CD4-positive, alpha-beta memory T cell (primary cell): ENCODE measurements around the gene ACP7. TPM values are rescaled to one million over a fixed set of nuclear protein-coding genes. Genes with fewer than 3 reads are reported as not detected.
A peak's percentile ranks its signal among the peaks of the same experiment; 100 is the strongest.
"Not testable (repeated sequence)": the region's sequence is repeated elsewhere in the genome, so short reads cannot be mapped to it uniquely, and the experiment has no call there.

Experiments used
- CTCF ChIA-PET: fragments of 350-600 bp; sonication (Branson Sonifier 250); formaldehyde crosslinking; loops from one replicate; lab custom pipeline; 2021; ENCODE audit warnings: inconsistent platforms; ENCODE audit not compliant: partially characterized antibody; lab: Charles Lee
- POLR2A ChIA-PET: fragments of 350-600 bp; sonication (Branson Sonifier 250); formaldehyde crosslinking; loops from one replicate; lab custom pipeline; 2021; ENCODE audit not compliant: partially characterized antibody; lab: Charles Lee
- DNase-seq, 5 donors: peaks; one replicate each; pipeline versions ENCODE4 v3.0.0 to v3.0.0-alpha.2; 2020 to 2022; ENCODE audit warnings: mixed read lengths in 1 of 5
- H3K27ac ChIP-seq: one replicate; pipeline ENCODE4 v1.7.0; 2013; ENCODE audit warnings: low read depth, low read length
- H3K27me3 ChIP-seq: 2 replicates; pipeline ENCODE4 v1.7.0; 2013; ENCODE audit warnings: mild to moderate bottlenecking, low read length, moderate library complexity; ENCODE audit not compliant: insufficient read depth
- H3K36me3 ChIP-seq: 2 replicates; pipeline ENCODE4 v1.7.0; 2013; ENCODE audit warnings: mild to moderate bottlenecking, low read length, moderate library complexity; ENCODE audit not compliant: insufficient read depth
- H3K4me1 ChIP-seq: 2 replicates; pipeline ENCODE4 v1.7.0; 2013; ENCODE audit warnings: mild to moderate bottlenecking, low read length, moderate library complexity; ENCODE audit not compliant: insufficient read depth
- H3K4me3 ChIP-seq, 2 donors: one replicate each; pipeline ENCODE4 v1.7.0; 2013; ENCODE audit warnings: low read length in 2 of 2, mild to moderate bottlenecking in 1 of 2
- H3K9me3 ChIP-seq, 2 donors: one replicate each; pipeline ENCODE4 v1.7.0; 2013; ENCODE audit warnings: low read length in 2 of 2, control low read depth in 1 of 2; ENCODE audit not compliant: control insufficient read depth in 1 of 2
- H3K27ac Mint-ChIP-seq, 7 donors: one replicate each; pipeline ENCODE4 v1.8.0; 2020 to 2021; ENCODE audit warnings: mixed read lengths in 7 of 7, mild to moderate bottlenecking in 6 of 7, inconsistent platforms in 3 of 7, moderate library complexity in 3 of 7
- H3K27me3 Mint-ChIP-seq, 2 donors: one replicate each; pipeline ENCODE4 v1.8.0; 2020 to 2021; ENCODE audit warnings: mixed read lengths in 2 of 2
- H3K36me3 Mint-ChIP-seq, 2 donors: one replicate each; pipeline ENCODE4 v1.8.0; 2020 to 2021; ENCODE audit warnings: mixed read lengths in 2 of 2, inconsistent platforms in 1 of 2, mild to moderate bottlenecking in 1 of 2
- H3K4me1 Mint-ChIP-seq, 4 donors: one replicate each; pipeline ENCODE4 v1.8.0; 2020 to 2021; ENCODE audit warnings: mixed read lengths in 4 of 4, mild to moderate bottlenecking in 1 of 4
- H3K4me3 Mint-ChIP-seq, 8 donors: one replicate each; pipeline ENCODE4 v1.8.0; 2020 to 2021; ENCODE audit warnings: mixed read lengths in 8 of 8, mild to moderate bottlenecking in 7 of 8, moderate library complexity in 6 of 8, inconsistent platforms in 3 of 8
- H3K9me3 Mint-ChIP-seq, 8 donors: one replicate each; pipeline ENCODE4 v1.8.0; 2020 to 2021; ENCODE audit warnings: mixed read lengths in 8 of 8, mild to moderate bottlenecking in 5 of 8, inconsistent platforms in 3 of 8, moderate library complexity in 1 of 8
- intact Hi-C: fragments of 100-400 bp; cut with micrococcal nuclease; formaldehyde crosslinking; loops from one replicate; pipeline ENCODE4 v1.15.1; 2023
- polyA plus RNA-seq, 2 donors: library from polyadenylated mRNA; unstranded; fragments of 300-500 nt; fragmentation: Illumina TruSeq; gene quantifications; one replicate each; pipeline ENCODE4 v1.2.3, GENCODE V29; 2021
- total RNA-seq, 2 experiments: library from RNA; stranded (reverse); gene quantifications; one replicate each; pipeline ENCODE4 v1.2.3, GENCODE V29; 2021

Gene ACP7
- total and polyA plus RNA-seq, 4 experiments from 2014 or later: 0.14 TPM; not detected in 3

DNA sequence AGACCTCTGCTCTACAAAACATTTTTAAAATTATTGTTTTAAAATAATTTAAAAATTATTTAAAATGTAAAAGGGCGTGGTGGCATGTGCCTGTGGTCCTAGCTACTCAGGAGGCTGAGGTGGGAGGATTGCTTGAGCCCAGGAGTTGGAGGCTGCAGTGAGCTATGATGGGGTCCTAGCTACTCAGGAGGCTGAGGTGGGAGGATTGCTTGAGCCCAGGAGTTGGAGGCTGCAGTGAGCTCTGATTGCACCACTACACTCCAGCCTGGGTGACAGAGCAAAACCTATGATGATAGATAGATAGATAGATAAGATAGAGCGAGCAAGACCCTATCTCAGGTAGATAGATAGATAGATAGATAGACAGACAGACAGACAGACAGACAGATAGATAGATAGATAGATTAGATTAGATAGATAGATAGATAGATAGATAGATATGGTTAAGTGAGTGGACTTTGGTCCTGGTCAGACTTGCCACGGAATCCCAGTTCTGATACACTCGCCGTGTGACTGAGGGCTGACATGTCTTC lies 59.7 kb downstream of the ACP7 start:
- H3K4me1 Mint-ChIP-seq: peaks cover 8 to 33% (median 19%) of the 10 kb centered on the region in 4 donors
- DNase-seq, H3K36me3 ChIP-seq, H3K27me3 ChIP-seq, H3K4me1 ChIP-seq, CTCF ChIA-PET, H3K27me3 Mint-ChIP-seq, H3K36me3 Mint-ChIP-seq, intact Hi-C loops, H3K27ac ChIP-seq, H3K9me3 ChIP-seq, H3K9me3 Mint-ChIP-seq, H3K4me3 Mint-ChIP-seq, H3K27ac Mint-ChIP-seq, H3K4me3 ChIP-seq: not testable (repeated sequence)
- POLR2A ChIA-PET: interaction anchor here (1.1 kb wide), 1 partner anchor 11 kb away, joined by 3 read pairs; no protein-coding TSS in a partner anchor

DNA sequence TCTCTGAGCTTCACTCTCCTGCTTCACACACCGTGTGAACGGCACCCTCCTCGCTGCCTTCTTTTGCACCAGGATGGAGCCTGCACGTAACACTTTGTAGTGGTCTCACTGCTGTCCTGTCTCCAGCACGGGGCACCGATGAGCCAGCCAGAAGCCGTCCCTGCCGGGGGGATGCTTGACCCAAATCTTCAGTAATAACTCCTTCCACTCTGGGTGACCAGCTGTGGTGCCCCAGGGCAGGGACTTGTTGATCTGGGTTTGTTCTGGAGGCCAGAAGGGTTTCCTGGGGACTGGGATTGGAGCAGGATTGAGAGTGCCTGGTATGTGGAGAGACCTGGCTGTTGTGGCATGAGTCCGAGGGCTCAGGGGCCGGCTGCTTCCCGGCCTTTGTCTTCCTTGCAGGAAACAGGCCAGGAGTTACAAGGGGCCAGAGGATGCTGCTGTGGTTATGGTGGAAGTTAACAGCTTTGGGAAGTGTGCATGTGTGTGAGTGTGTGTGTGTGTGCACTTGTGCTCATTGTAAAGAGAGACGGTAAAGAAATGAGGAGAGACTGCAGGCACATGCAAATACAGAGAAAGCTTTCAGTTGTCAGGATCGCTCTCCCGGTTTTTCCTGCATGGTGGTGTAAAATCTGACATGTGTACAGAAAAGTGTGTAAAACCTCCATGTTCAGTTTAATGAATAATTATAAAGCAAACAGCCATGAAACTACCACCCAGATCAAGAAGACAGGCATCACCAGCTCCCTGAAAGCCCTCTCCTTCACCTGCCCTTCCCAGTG lies 60.3 kb downstream of the ACP7 start:
- Histone ChIP-seq H3K4me3 (no peak overlapping the region), H3K4me1 (no peaks in the 10 kb centered on the region), H3K9me3 (no peaks in the 10 kb centered on the region), H3K27me3 (no peaks in the 10 kb centered on the region), H3K36me3 (no peaks in the 10 kb centered on the region), H3K27ac (no peak overlapping the region)
- POLR2A ChIA-PET: interaction anchor here (1.1 kb wide), 1 partner anchor 12 kb away, joined by 3 read pairs; no protein-coding TSS in a partner anchor
- intact Hi-C loops: no loop called here
- H3K27me3 Mint-ChIP-seq: no peaks in the 10 kb centered on the region
- peak overlapping the region in 2 of 7 donors; percentile 31 to 53 for H3K27ac Mint-ChIP-seq
- H3K36me3 Mint-ChIP-seq: peaks cover 2 to 3% of the 10 kb centered on the region in 2 donors
- H3K9me3 Mint-ChIP-seq: no peaks in the 10 kb centered on the region
- DNase-seq: no peak
- no peak overlapping the region for H3K4me3 Mint-ChIP-seq
- CTCF ChIA-PET: no interaction called here
- H3K4me1 Mint-ChIP-seq: peaks cover 8 to 33% (median 19%) of the 10 kb centered on the region in 4 donors

DNA sequence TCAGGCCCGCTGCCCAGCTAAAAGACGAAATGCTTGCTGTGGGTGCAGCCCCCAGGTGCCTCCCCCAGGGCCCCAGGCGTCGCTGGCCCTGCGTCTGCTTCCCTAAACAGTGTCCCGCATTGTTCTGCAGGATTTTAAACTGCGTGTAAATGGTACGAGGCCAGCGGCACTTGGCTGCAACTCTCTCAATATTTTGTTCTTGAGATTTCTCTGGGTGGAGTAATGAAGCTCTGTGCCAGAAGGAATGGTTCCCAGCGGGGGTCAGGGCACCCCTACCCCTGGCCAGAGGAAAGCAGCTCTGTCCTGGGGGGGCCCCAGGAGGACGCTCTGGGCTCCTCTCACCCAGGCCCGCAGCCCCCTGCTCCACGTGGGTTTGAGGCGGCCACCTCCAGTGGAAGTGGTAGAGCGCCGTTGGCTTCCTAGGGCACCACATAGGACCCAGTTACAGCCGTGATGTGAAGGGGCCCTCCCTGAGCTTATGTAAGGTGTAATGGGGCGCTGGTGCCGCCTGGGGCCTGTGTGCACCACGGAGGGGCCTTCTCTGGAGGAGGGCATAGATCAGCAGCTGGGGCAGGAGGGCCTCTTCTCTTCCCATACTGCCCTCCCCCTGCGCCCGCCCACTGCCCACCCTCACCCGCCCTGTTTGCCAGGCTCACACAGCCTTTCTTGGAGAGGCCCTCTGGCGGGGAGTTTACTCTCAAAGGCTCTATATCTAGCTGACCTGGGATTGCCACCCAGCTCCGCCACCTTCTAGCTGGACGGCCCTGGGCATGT lies 61.2 kb downstream of the ACP7 start:
- no peak for DNase-seq
- H3K36me3 ChIP-seq: no peaks in the 10 kb centered on the region
- no peak overlapping the region for H3K27ac ChIP-seq
- intact Hi-C loops: no loop called here
- H3K4me1 ChIP-seq: no peaks in the 10 kb centered on the region
- H3K9me3 ChIP-seq: no peaks in the 10 kb centered on the region
- ChIA-PET POLR2A (interaction anchor here (0.6 kb wide), 1 partner anchor 525 kb away, joined by 3 read pairs; no protein-coding TSS in a partner anchor), CTCF (no interaction called here)
- no peak overlapping the region for H3K4me3 ChIP-seq
- H3K4me1 Mint-ChIP-seq: peaks cover 8 to 33% (median 18%) of the 10 kb centered on the region in 4 donors
- H3K9me3 Mint-ChIP-seq: no peaks in the 10 kb centered on the region
- H3K4me3 Mint-ChIP-seq: no peak overlapping the region
- H3K27me3 Mint-ChIP-seq: no peaks in the 10 kb centered on the region
- peak overlapping the region in 2 of 7 donors; percentile 57 to 79 for H3K27ac Mint-ChIP-seq
- H3K36me3 Mint-ChIP-seq: peaks cover 2 to 3% of the 10 kb centered on the region in 2 donors
- no peaks in the 10 kb centered on the region for H3K27me3 ChIP-seq

DNA sequence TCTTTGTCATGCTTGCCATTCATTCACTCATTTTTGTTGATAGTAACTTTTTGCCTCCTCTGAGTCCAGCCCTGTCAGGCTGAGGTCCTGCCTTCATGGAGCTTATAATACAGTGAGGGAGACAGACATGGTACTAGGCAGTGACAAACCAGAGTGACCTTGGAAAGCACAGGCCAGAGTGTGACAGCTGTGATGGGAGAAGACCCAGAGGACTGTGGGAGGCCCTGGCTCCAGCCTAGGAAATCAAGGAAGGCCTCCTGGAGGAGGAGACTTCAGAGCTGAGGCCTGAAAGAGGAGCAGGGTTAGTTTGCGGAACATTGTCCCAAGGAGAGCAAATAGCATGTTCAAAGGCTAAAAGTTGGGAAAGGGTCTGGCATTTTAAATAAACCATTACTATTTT lies 61.9 kb downstream of the ACP7 start:
- ChIA-PET CTCF (no interaction called here), POLR2A (no interaction called here)
- Histone ChIP-seq H3K36me3 (no peaks in the 10 kb centered on the region), H3K4me1 (no peaks in the 10 kb centered on the region), H3K27ac (no peak overlapping the region), H3K4me3 (no peak overlapping the region), H3K27me3 (no peaks in the 10 kb centered on the region), H3K9me3 (no peaks in the 10 kb centered on the region)
- Mint-ChIP-seq H3K27ac (peak overlapping the region in 4 of 7 donors; percentile 11 to 79 (median 36)), H3K27me3 (no peaks in the 10 kb centered on the region), H3K4me3 (no peak overlapping the region), H3K4me1 (peaks cover 8 to 28% (median 18%) of the 10 kb centered on the region in 4 donors), H3K36me3 (peaks cover 2 to 3% of the 10 kb centered on the region in 2 donors), H3K9me3 (no peaks in the 10 kb centered on the region)
- intact Hi-C loops: no loop called here
- no peak for DNase-seq

DNA sequence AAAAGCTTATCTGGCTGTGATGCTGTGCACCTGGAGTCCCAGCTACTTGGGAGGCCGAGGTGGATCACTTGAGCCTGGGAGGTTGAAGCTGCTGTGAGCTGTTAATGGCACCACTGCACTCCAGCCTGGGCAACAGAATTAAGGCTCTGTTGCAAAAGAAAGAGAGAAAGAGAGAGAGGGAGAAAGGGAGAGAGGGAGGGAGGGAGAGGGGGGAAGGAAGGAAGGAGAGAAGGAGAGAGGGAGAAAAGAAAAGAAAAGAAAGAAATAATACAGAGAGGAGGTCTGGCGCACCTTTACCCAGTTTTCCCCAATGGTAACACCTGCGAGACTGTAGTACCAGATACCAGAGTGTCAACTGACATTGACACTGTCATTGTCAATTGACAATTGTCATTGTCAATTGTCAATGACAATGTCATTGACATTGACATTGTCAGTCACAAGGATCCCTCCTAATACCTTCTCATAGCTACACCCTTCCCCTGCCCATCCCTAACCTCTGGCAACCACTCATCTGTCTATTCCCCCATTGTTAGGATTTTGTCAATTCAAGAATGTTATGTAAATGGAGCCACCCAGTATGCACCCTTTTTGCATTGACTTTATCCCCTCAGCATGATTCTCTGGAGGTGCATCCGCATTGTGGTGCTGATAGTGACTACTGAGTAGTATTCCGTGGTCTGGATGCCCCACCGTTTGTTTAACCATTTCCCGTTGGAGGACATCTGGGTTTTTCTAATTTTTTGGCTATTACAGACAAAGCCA lies 62.7 kb downstream of the ACP7 start:
- Mint-ChIP-seq H3K27ac (peak overlapping the region in 2 of 7 donors; percentile 10 to 52), H3K4me3 (no peak overlapping the region), H3K27me3 (no peaks in the 10 kb centered on the region), H3K4me1 (peaks cover 8 to 24% (median 18%) of the 10 kb centered on the region in 4 donors), H3K9me3 (no peaks in the 10 kb centered on the region), H3K36me3 (peaks cover under 1 to 3% of the 10 kb centered on the region in 2 donors)
- Histone ChIP-seq H3K4me1 (no peaks in the 10 kb centered on the region), H3K27me3 (no peaks in the 10 kb centered on the region), H3K27ac (no peak overlapping the region), H3K4me3 (no peak overlapping the region), H3K36me3 (no peaks in the 10 kb centered on the region), H3K9me3 (no peaks in the 10 kb centered on the region)
- intact Hi-C loops: no loop called here
- DNase-seq: no peak
- CTCF ChIA-PET: interaction anchor here (0.6 to 0.7 kb wide), 4 partner anchors 36 to 180 kb away, joined by 3 to 5 read pairs (median 4); no protein-coding TSS in a partner anchor
- POLR2A ChIA-PET: no interaction called here

DNA sequence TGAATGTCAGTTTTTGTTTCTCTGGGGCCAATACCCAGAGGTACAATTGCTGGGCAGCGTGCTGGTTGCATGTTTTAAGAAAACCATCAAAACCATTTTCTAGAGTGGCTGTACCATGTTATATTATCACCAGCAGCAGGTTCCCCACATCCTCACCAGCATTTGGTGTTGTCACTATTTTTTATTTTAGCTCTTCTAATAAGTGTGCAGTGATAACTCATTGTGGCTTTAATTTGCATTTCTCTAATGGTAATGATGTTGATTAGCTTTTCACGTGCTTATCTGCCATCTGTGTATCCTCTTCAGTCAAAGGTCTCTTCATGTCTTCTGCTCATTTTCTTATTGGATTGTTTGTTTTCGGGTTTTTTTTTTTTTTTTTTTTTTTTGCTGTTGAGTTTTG lies 63.3 kb downstream of the ACP7 start:
- no peak for DNase-seq
- Mint-ChIP-seq H3K9me3 (no peaks in the 10 kb centered on the region), H3K4me3 (no peak overlapping the region), H3K27me3 (no peaks in the 10 kb centered on the region), H3K27ac (no peak overlapping the region), H3K36me3 (peaks cover 0 to 3% of the 10 kb centered on the region in 2 donors), H3K4me1 (peaks cover 8 to 24% (median 18%) of the 10 kb centered on the region in 4 donors)
- ChIA-PET POLR2A (no interaction called here), CTCF (interaction anchor here (0.6 to 0.7 kb wide), 4 partner anchors 37 to 179 kb away, joined by 3 to 5 read pairs (median 4); no protein-coding TSS in a partner anchor)
- Histone ChIP-seq H3K4me3 (no peak overlapping the region), H3K9me3 (no peaks in the 10 kb centered on the region), H3K36me3 (no peaks in the 10 kb centered on the region), H3K27ac (no peak overlapping the region), H3K4me1 (no peaks in the 10 kb centered on the region), H3K27me3 (no peaks in the 10 kb centered on the region)
- intact Hi-C loops: no loop called here
